Measurements from ENCODE around the gene B4GALT2. TPM values are rescaled to one million over a fixed set of nuclear protein-coding genes. Genes with fewer than 3 reads are reported as not detected.

B4GALT2 gene
- total RNA-seq, 1 experiment from 2014 or later, result 76.8 TPM

- TF ChIP-seq, protein P1, sequence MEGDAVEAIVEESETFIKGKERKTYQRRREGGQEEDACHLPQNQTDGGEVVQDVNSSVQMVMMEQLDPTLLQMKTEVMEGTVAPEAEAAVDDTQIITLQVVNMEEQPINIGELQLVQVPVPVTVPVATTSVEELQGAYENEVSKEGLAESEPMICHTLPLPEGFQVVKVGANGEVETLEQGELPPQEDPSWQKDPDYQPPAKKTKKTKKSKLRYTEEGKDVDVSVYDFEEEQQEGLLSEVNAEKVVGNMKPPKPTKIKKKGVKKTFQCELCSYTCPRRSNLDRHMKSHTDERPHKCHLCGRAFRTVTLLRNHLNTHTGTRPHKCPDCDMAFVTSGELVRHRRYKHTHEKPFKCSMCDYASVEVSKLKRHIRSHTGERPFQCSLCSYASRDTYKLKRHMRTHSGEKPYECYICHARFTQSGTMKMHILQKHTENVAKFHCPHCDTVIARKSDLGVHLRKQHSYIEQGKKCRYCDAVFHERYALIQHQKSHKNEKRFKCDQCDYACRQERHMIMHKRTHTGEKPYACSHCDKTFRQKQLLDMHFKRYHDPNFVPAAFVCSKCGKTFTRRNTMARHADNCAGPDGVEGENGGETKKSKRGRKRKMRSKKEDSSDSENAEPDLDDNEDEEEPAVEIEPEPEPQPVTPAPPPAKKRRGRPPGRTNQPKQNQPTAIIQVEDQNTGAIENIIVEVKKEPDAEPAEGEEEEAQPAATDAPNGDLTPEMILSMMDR (IDR thresholded peaks at IDR 0.05 in 2 of 3, conservative IDR thresholded peaks at IDR 0.05 in 1 of 3; ENCODE audit: borderline replicate concordance in 1 of 3, insufficient read depth in 1 of 3, low read depth in 2 of 3, low read length in 2 of 3), result no peak
- TF ChIP-seq POLR2AphosphoS5 (IDR thresholded peaks at IDR 0.05; ENCODE audit: low read depth, low read length), result no peak
- TF ChIP-seq CBX3 (IDR thresholded peaks at IDR 0.05; ENCODE audit: low read depth), result no peak
- TF ChIP-seq ZNF274 (IDR thresholded peaks at IDR 0.05; ENCODE audit: low read depth, low read length), result no peak
- no peak for TF ChIP-seq FOSL1 (IDR thresholded peaks at IDR 0.05; ENCODE audit: low read depth)
- TF ChIP-seq ZFX (IDR thresholded peaks at IDR 0.05), result no peak
- TF ChIP-seq EZH2 (IDR thresholded peaks at IDR 0.05), result no peak
Observed at GRCh38 chr1:43973981-43974442, 5.0 kb upstream of the B4GALT2 start (continued).

DNA sequence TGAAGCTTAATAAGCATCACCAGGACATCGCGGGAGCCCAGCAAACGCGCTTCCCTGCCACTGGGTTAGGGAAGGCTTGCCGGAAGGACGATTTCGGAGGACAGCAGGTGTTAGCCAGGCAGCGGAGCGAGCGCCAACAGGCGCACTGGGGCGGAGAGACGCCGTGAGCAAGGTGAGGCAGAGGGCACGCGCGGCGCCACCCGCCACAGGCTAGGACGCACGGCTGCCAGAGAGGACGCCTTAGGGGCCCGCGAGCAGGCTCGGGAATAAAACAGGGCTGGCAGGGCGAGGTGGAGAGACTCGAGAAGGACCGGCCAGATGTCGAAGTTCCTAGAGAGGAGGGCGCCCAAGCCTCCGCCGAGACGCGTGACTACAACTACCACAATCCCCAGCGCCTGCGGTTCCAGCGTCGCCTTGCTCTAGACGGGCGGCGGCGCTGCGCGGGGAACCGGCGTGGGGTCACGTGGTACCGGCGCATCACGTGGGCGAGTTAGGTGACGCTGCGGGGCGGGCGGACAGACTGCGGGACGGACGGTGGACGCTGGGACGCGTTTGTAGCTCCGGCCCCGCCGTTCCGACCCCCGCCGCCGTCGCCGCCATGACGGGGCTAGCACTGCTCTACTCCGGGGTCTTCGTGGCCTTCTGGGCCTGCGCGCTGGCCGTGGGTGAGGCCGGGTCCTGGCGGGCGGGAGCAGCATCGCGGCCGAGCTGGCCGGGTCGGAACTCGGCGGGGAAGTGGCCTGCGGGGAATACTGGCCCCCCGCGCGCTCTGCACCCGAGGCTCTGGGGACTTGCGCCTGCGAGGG, 4.4 kb upstream of the B4GALT2 start, which contains the start of gene ATP6V0B:
TSS of gene ATP6V0B (plus strand) at position 518 of the 806 bp plus-strand sequence. CDS start at position 599, 81 bp downstream.
- Histone ChIP-seq H3K4me1 (ENCODE audit: control insufficient read depth in 1 of 2, insufficient read depth in 2 of 2, low read length in 2 of 2) (peaks cover 22 to 59% of the 10 kb centered on the region in 2 experiments), H3K9me3 (ENCODE audit: control insufficient read depth in 1 of 2, insufficient read depth in 1 of 2, low read depth in 1 of 2, low read length in 2 of 2) (no peaks in the 10 kb centered on the region), H3K9me2 (ENCODE audit: insufficient read depth) (no peaks in the 10 kb centered on the region), H3K79me2 (ENCODE audit: insufficient read depth, low read length) (peaks cover 61% of the 10 kb centered on the region), H3K4me3 (replicated peaks in 1 of 2; ENCODE audit: low read depth in 1 of 2, low read length in 2 of 2) (peak within 1 kb of the TSS; percentile 92 to 99), H2AFZ (ENCODE audit: low read depth, low read length, poor library complexity, severe bottlenecking) (peak within 1 kb of the TSS; percentile 30), H3K9ac (ENCODE audit: low read length) (peak within 1 kb of the TSS; percentile 93), H3K27me3 (ENCODE audit: insufficient read depth, low read length) (no peaks in the 10 kb centered on the region), H3K36me3 (ENCODE audit: control insufficient read depth in 1 of 2, insufficient read depth in 2 of 2, low read length in 2 of 2) (peaks cover 15 to 50% of the 10 kb centered on the region in 2 experiments; a peak in 3 of 4 replicates), H3K4me2 (ENCODE audit: low read length) (peak within 1 kb of the TSS; percentile 97), H4K20me1 (ENCODE audit: insufficient read depth) (no peaks in the 10 kb centered on the region), H3K27ac (ENCODE audit: low read depth, low read length) (peak within 1 kb of the TSS; percentile 80)
- DNase-seq (ENCODE audit: low read depth, low spot score) (peak; percentile 87), ATAC-seq (peak; percentile 74)
- TF ChIP-seq POLR2AphosphoS5 (IDR thresholded peaks at IDR 0.05; ENCODE audit: low read depth, low read length) (peak; percentile 91), TCF7L2 (IDR thresholded peaks at IDR 0.05; ENCODE audit: borderline replicate concordance, extremely low read depth, insufficient read depth, insufficient read length) (peak; percentile 37), POLR2A (IDR thresholded peaks at IDR 0.05; ENCODE audit: borderline replicate concordance, extremely low read depth, insufficient read depth, insufficient read length) (peak; percentile 84), RAD21 (IDR thresholded peaks at IDR 0.05; ENCODE audit: low read depth) (no peak), ZFX (IDR thresholded peaks at IDR 0.05) (peak; percentile 82), SIN3A (IDR thresholded peaks at IDR 0.05; ENCODE audit: low read depth) (no peak)
- POLR2A ChIA-PET, result interaction anchor here (0.6 kb wide), 1 partner anchor 11 kb away, joined by 3 read pairs; no protein-coding TSS in a partner anchor
- RAD21 ChIA-PET (ENCODE audit: low non-redundant PET in 1 of 2, low total read pairs in 2 of 2, uncharacterized antibody in 2 of 2, unreplicated experiment in 2 of 2), result no interaction called here
- intact Hi-C loops (cut with micrococcal nuclease), result no loop called here
- no TSS peak for BruUV-seq (replicated peaks)
- CTCF ChIA-PET, result interaction anchor here (1.3 to 2.2 kb wide), 3 partner anchors 40 to 211 kb away, joined by 3 to 10 read pairs (median 6); no protein-coding TSS in a partner anchor

Data from HCT116 (cell line).